ENCODE data around the gene CD81.

The CD81 gene

GRCh38 chr11:2400762-2401435 lies 23.8 kb downstream of the CD81 start:
- H4K20me1 ChIP-seq (ENCODE audit: low read depth, low read length): no peaks in the 10 kb centered on the region
- H3K27ac ChIP-seq (ENCODE audit: low read depth, low read length): peak overlapping the region; percentile 42
- peaks cover 11% of the 10 kb centered on the region for H3K79me2 ChIP-seq (ENCODE audit: insufficient read depth, low read length)
- H3F3A ChIP-seq (ENCODE audit: insufficient read depth): peaks cover 23% of the 10 kb centered on the region
- no peaks in the 10 kb centered on the region for H3K9me3 ChIP-seq (ENCODE audit: insufficient read depth, low read length)
- no peaks in the 10 kb centered on the region for H3K36me3 ChIP-seq (ENCODE audit: low read length)
- H3K4me3 ChIP-seq (ENCODE audit: insufficient read depth, low read length, poor library complexity, severe bottlenecking): peak overlapping the region; percentile 94
- peak overlapping the region; percentile 90 for H3K4me2 ChIP-seq (ENCODE audit: low read depth, low read length, poor library complexity, severe bottlenecking)
- no peaks in the 10 kb centered on the region for H3K9me2 ChIP-seq (replicated peaks; ENCODE audit: insufficient read depth, low read length)
- no peak for TF ChIP-seq CTCF (IDR thresholded peaks at IDR 0.05; ENCODE audit: insufficient read depth, low read length, poor library complexity, severe bottlenecking)
- H3K9ac ChIP-seq (ENCODE audit: low read length): peak overlapping the region; percentile 90
- peak overlapping the region; percentile 63 for H2AFZ ChIP-seq (ENCODE audit: low read depth, low read length, severe bottlenecking)
- no peaks in the 10 kb centered on the region for H3K27me3 ChIP-seq (ENCODE audit: low read length)

- no peaks in the 10 kb centered on the region for H3K9me3 ChIP-seq (ENCODE audit: insufficient read depth, low read length)
- no peak overlapping the region for H2AFZ ChIP-seq (ENCODE audit: low read depth, low read length, severe bottlenecking)
- H3K9ac ChIP-seq (ENCODE audit: low read length): peak overlapping the region; percentile 90
- TF ChIP-seq EZH2phosphoT487 (conservative IDR thresholded peaks at IDR 0.05; ENCODE audit: low read length) (no peak), CTCF (IDR thresholded peaks at IDR 0.05; ENCODE audit: insufficient read depth, low read length, poor library complexity, severe bottlenecking) (peak; percentile 15)
- H3F3A ChIP-seq (ENCODE audit: insufficient read depth): peaks cover 23% of the 10 kb centered on the region
- H3K36me3 ChIP-seq (ENCODE audit: low read length): no peaks in the 10 kb centered on the region
- H3K4me2 ChIP-seq (ENCODE audit: low read depth, low read length, poor library complexity, severe bottlenecking): peak overlapping the region; percentile 90
- H4K20me1 ChIP-seq (ENCODE audit: low read depth, low read length): no peaks in the 10 kb centered on the region
- H3K9me2 ChIP-seq (replicated peaks; ENCODE audit: insufficient read depth, low read length): no peaks in the 10 kb centered on the region
- peaks cover 11% of the 10 kb centered on the region for H3K79me2 ChIP-seq (ENCODE audit: insufficient read depth, low read length)
- H3K27ac ChIP-seq (ENCODE audit: low read depth, low read length): no peak overlapping the region
- H3K27me3 ChIP-seq (ENCODE audit: low read length): no peaks in the 10 kb centered on the region
- peak overlapping the region; percentile 94 for H3K4me3 ChIP-seq (ENCODE audit: insufficient read depth, low read length, poor library complexity, severe bottlenecking)
Observed at GRCh38 chr11:2401436-2401984, 24.4 kb downstream of the CD81 start.

GRCh38 chr11:2402106-2402505 lies 25.0 kb downstream of the CD81 start:
- no peaks in the 10 kb centered on the region for H3K9me3 ChIP-seq (ENCODE audit: insufficient read depth, low read length)
- H3K4me3 ChIP-seq (ENCODE audit: insufficient read depth, low read length, poor library complexity, severe bottlenecking): no peak overlapping the region
- peaks cover 11% of the 10 kb centered on the region for H3K79me2 ChIP-seq (ENCODE audit: insufficient read depth, low read length)
- no peak overlapping the region for H3K27ac ChIP-seq (ENCODE audit: low read depth, low read length)
- H3K4me2 ChIP-seq (ENCODE audit: low read depth, low read length, poor library complexity, severe bottlenecking): peak overlapping the region; percentile 90
- no peaks in the 10 kb centered on the region for H4K20me1 ChIP-seq (ENCODE audit: low read depth, low read length)
- no peaks in the 10 kb centered on the region for H3K9me2 ChIP-seq (replicated peaks; ENCODE audit: insufficient read depth, low read length)
- H3F3A ChIP-seq (ENCODE audit: insufficient read depth): peaks cover 23% of the 10 kb centered on the region
- H3K36me3 ChIP-seq (ENCODE audit: low read length): no peaks in the 10 kb centered on the region
- H2AFZ ChIP-seq (ENCODE audit: low read depth, low read length, severe bottlenecking): no peak overlapping the region
- no peak for TF ChIP-seq CTCF (IDR thresholded peaks at IDR 0.05; ENCODE audit: insufficient read depth, low read length, poor library complexity, severe bottlenecking)
- no peak for TF ChIP-seq EZH2phosphoT487 (conservative IDR thresholded peaks at IDR 0.05; ENCODE audit: low read length)
- H3K9ac ChIP-seq (ENCODE audit: low read length): peak overlapping the region; percentile 90; the same call in 1 of the 2 replicates
- H3K27me3 ChIP-seq (ENCODE audit: low read length): no peaks in the 10 kb centered on the region

Data from SU-DHL-6 (cell line).